Hematopoietic multipotent progenitor cell (in vitro differentiated cells): ENCODE data around the gene MEGF8. TPM values are rescaled to one million over a fixed set of nuclear protein-coding genes. Genes with fewer than 3 reads are reported as not detected.
A peak's percentile ranks its signal among the peaks of the same experiment; 100 is the strongest.
"Not testable (repeated sequence)": the region's sequence is repeated elsewhere in the genome, so short reads cannot be mapped to it uniquely, and the experiment has no call there.

Experiments
- DNase-seq, 3 donors: peaks; one replicate each; pipeline ENCODE4 v3.0.0-alpha.2; 2011 to 2015; ENCODE audit warnings: low read depth in 2 of 3, low spot score in 2 of 3
- total RNA-seq: library from RNA; depleted of rRNA; stranded (reverse); fragments of >200 nt; gene quantifications from one replicate; pipeline ENCODE4 v1.2.3, GENCODE V29; 2012

The MEGF8 gene
- total RNA-seq, 1 donor: 17.2 TPM

DNA sequence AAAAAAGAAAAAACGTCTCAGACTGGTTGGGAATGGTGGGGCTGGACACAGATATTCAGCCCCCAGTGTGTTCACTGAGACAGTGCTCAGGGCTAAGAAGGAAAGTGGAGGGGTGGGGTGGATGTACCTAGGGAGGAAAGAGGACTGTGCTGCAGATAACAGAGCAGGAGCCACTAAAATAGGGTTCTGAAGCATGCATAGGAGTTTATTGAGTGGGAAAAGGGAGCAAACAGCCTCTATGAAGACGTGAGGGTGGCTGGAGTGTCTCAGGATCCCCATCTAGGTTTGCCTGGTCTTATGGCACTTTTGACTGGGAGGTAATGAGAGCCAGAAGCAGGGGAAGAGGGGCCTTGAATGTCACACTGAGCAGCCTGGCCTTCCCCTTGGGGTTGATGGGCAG, 3.4 kb downstream of the MEGF8 start:
- DNase-seq: no peak

DNA sequence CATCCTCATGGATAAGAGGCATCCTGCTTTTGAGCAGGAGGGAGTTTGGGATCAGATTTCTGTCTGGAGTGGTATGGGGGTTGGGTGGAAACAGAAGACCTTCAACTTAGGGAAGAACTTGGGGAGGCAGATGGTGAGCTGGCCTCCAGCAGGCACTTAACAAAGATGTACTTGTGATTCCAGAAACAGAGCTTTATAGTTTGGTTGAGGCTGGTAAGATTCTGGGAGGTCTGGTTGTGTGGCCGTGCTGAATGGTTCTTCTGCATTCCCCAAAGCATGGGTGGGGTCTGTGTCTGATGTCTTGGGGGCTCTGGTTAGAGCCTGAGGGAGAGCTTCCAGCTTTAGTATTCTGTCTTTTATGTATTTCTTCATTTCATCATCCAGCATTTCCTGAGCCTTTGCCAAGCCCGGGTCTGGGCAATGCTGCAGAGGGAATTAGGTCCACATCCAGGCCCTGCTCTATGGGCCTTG, 4.8 kb downstream of the MEGF8 start:
- DNase-seq: no peak

- DNase-seq: not testable (repeated sequence)
These were observed 5.9 kb downstream of the MEGF8 start for GRCh38 chr19:42331333-42331732.

DNA sequence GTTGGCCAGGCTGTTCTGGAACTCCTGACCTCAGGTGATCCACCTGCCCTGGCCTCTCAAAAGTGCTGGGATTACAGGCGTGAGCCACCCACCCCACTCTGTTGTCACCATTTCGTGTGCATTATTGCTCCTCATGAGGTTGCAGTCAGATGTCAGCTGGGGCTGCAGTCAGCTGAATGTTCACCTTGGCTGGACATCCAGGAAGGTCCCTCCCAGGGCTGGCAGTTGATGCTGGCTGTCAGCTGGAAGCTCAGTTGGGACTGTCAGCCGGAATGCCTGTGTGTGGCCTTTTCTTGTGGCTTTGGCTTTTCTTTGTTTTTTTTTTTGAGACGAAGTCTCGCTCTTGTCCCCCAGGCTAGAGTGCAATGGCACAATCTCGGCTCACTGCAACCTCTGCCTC, 6.6 kb downstream of the MEGF8 start:
- no peak for DNase-seq

DNA sequence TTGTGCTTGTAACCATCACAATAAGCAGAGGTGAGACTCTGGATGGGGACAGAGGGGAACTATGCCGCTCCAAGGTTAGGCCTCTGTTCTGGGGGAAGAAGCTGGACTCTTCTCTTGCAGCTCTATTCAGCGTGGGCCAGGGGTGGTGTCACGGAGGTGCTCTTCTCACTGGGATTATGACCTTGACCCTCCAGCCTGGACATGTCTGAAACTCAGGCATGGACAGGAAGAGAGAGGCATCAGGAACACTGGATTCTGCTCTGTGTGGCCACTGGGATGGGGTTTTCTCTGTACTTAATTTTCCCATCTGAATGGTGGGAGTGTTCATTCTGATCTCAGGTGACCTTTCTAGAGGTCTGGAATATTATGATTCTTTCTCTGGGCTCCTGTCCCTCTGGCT, 7.6 kb downstream of the MEGF8 start:
- DNase-seq: no peak

GRCh38 chr19:42333975-42334696, 8.7 kb downstream of the MEGF8 start:
- DNase-seq: no peak

DNA sequence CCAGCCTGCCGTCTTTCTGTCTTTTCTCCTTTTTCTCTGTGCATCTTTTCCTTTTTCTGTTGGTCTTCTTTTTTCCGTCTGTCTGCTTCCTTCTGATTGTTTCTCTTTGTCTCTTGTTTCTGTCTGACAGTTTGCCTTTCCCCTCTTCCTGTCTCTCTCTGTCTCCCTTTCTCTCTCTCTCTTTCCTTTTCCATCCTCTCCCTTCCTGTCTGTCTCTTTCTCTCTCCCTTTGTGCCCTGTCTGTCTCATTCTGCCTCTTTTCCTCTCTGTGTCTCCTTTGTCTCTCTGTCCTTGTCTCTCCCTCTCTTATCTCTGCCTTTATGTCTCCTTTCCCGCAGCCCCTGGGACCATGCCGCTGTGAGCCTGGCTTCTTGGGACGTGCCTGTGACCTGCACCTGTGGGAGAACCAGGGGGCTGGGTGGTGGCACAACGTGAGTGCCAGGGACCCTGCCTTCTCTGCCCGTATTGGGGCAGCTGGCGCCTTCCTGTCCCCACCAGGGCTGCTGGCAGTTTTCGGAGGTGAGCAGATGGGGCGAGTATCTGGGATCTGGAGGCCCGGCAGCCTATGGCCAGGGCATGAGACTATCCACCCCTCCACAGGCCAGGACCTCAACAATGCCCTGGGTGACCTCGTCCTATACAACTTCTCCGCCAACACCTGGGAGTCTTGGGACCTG, 9.4 kb downstream of the MEGF8 start:
- no peak for DNase-seq

- no peak for DNase-seq
These were observed 10.0 kb downstream of the MEGF8 start for GRCh38 chr19:42335374-42335936.

- no peak for DNase-seq
These were observed 10.5 kb downstream of the MEGF8 start for GRCh38 chr19:42335971-42336370.

DNA sequence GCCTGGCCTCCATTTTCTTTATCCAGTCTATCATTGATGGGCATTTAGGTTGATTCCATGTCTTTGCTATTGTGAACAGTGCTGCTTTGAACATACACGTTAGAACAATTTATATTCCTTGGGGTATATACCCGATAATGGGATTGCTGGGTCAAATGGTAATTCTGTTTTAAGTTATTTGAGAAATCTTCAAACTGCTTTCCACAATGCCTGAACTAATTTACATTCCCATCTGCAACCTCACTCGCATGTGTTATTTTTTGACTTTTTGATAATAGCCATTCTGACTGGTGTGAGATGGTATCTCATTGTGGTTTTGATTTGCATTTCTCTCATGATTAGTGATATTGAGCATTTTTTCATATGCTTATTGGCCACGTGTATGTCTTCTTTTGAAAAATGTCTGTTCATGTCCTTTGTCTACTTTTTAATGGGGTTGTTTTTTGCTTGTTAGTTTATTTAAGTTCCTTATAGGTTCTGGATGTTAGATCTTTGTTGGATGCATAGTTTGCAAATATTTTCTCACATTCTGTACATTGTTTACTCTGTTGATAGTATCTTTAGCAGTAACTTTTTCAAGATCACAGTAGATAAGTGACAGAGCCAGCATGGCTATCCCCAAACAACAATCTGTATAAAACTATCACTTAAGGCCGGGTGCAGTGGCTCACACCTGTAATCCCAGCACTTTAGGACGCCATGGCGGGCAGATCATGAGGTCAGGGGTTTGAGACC, 13.9 kb downstream of the MEGF8 start:
- not testable (repeated sequence) for DNase-seq

GRCh38 chr19:42339922-42340321, 14.5 kb downstream of the MEGF8 start:
- DNase-seq: not testable (repeated sequence)

- DNase-seq: peak in 1 of 3 donors; percentile 17
These were observed 18.1 kb downstream of the MEGF8 start for GRCh38 chr19:42343344-42344110.

GRCh38 chr19:42344336-42344893, 19.0 kb downstream of the MEGF8 start:
- no peak for DNase-seq

DNA sequence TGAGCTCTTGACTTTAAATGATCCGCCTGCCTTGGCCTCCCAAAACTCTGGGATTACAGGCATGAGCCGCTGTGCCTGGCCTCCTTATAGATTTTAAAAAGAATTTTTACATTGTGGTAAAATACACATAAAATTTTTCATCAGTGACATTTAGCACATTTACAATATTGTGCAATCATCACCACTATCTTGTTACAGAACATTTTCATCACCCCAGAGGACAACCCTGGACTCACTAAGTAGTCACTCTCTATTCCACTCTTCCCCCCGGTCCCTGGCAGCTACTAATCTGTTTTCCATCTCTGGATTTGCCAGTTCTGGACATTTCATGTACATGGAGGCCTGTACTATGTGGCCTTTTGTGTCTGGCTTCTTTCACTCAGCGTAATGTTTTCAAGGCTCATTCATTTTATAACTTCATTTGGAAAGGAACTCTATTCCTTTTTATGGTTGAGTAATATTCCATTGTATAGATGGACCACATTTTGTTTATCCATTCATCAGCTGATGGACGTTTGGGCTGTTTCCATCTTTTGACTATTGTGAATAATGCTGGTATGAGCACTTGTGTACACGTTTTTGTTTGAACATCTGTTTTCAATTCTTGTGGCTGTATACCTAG, 19.9 kb downstream of the MEGF8 start:
- no peak for DNase-seq

- DNase-seq: no peak
These were observed 22.8 kb downstream of the MEGF8 start for GRCh38 chr19:42348211-42348610.

GRCh38 chr19:42349378-42350107, 24.1 kb downstream of the MEGF8 start:
- DNase-seq: no peak

- DNase-seq: no peak
These were observed 25.0 kb downstream of the MEGF8 start for GRCh38 chr19:42350417-42350816.

DNA sequence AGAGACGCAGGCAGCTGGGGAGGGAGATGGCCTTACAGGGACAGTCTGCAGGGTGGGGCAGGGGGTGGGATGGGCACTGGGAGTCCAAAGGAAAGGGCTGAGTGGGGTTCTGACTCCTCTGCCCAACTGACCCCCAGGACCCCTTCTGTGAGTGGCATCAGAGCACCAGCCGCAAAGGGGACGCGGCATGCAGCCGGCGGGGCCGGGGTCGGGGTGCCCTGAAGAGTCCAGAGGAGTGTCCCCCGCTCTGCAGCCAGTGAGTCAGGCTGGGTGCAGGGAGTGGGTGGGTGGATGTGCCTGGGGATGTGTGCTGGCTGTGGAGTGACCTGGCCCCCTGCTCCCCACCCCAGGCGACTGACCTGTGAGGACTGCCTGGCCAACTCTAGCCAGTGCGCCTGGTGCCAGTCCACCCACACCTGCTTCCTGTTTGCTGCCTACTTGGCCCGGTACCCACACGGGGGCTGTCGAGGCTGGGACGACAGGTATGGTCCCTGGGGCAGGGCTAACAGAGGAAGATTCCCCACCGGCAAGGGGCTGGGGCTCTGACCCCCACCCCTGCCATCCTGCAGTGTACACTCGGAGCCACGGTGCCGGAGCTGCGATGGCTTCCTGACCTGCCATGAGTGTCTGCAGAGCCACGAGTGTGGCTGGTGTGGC, 25.8 kb downstream of the MEGF8 start:
- no peak for DNase-seq
